Heart left ventricle (tissue), 13 donors: Measurements from ENCODE around the gene SETD1A.

Experiments used
- POLR2A ChIP-seq, 2 donors: fragments of 450-650 bp; IDR thresholded peaks; one replicate each; pipeline ENCODE4 v1.6.1; 2017; ENCODE audit warnings: antibody characterized with exemption in 2 of 2, mild to moderate bottlenecking in 2 of 2, moderate library complexity in 2 of 2
- TF ChIP-seq, protein P1 (sequence below), 12 donors: fragments of 200-600 bp; sonication (generic) in 4 of 12; IDR thresholded peaks; one replicate each; pipeline versions ENCODE4 v1.5.0 to v1.8.0; 2018 to 2022; ENCODE audit warnings: antibody characterized with exemption in 12 of 12, mild to moderate bottlenecking in 5 of 12
- donor health status: ischemic (EF 13 %, LVEDD 7.1; RV severe dilation, severe dysfunction).
- donor health status: DM: no; HTN: yes; CAD: no.
- donor health status: DM: no; HTN: no; CAD: no.
- donor health status: ischemic (EF 25% LVEDD 6.9; RV normal size, moderate dysfunction).
- donor health status: ischemic (EF 25% LVEDD 5.7; RV mildly dilated, moderate dysfunction).
- donor health status: ischemic (EF 35%, LVEDD 5.7; RV mildly dilated, moderate dysfunction).
- donor health status: nonischemic (EF 11% LVEDD 7.7; RV severe dilation, severe dysfunction).
- donor health status: DM: yes; HTN: yes; CAD: no.
- donor health status: PGD.
- donor health status: ischemic (EF 29% LVEDD 5.4; RV normal size, mild dysfunction).
- donor health status: nonischemic (EF 23%, LVEDD 6.1; RV moderate dilation, normal function).

- TF ChIP-seq, protein P1, sequence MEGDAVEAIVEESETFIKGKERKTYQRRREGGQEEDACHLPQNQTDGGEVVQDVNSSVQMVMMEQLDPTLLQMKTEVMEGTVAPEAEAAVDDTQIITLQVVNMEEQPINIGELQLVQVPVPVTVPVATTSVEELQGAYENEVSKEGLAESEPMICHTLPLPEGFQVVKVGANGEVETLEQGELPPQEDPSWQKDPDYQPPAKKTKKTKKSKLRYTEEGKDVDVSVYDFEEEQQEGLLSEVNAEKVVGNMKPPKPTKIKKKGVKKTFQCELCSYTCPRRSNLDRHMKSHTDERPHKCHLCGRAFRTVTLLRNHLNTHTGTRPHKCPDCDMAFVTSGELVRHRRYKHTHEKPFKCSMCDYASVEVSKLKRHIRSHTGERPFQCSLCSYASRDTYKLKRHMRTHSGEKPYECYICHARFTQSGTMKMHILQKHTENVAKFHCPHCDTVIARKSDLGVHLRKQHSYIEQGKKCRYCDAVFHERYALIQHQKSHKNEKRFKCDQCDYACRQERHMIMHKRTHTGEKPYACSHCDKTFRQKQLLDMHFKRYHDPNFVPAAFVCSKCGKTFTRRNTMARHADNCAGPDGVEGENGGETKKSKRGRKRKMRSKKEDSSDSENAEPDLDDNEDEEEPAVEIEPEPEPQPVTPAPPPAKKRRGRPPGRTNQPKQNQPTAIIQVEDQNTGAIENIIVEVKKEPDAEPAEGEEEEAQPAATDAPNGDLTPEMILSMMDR (IDR thresholded peaks at IDR 0.05): no peak
- TF ChIP-seq POLR2A (IDR thresholded peaks at IDR 0.05): no peak
Measured at GRCh38 chr16:30921459-30921747, 36.2 kb upstream of the SETD1A start.
